Hematopoietic multipotent progenitor cell treated with erythropoietin and hydrocortisone succinate and interleukin-3 and kit ligand, for 15 days (in vitro differentiated cells): ENCODE results near the gene SLC24A5.

Experiments used
- DNase-seq: peaks from one replicate; pipeline ENCODE4 v3.0.0-alpha.2; 2015; ENCODE audit warnings: low spot score

The SLC24A5 gene

DNA sequence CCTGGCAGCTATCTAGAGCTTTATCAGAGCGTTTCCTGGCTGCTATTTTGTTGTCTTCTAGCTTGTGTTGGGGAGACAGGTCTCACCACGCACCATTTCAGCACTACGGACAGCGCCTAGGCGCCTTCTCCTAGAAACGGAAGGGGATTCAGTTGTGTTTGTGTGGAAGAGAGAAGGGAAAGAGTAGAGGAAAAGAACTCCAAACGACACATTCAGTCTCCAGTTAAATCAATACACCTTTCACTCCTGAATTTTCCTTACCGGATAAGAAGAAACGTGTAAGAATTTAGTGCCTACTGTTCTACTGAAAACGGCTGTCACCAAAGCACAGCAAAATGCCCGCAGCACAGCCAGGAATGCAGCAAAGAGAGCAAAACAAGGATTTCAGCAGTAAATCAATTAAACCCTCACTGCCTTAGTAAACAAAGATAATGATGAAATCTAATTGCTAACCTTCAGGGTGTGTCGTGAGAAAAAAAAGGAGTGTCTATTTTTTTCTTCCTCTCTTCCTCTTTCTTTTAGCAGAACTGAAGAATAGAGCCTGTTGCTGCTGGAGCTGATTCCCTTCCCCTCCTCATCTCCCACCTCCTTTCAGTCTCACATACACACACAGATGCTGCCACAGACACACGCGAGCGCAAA lies 70.3 kb downstream of the SLC24A5 start:
- DNase-seq: no peak

GRCh38 chr15:48191574-48192225 lies 70.9 kb downstream of the SLC24A5 start, which contains the start of gene CTXN2:
Gene CTXN2 (plus strand): TSS chr15:48191665. CDS start chr15:48201301, 9,636 bp downstream.
- no peak for DNase-seq
